ENCODE measurements around the gene VTI1A.

The VTI1A gene

GRCh38 chr10:112643600-112644264 lies 196.7 kb downstream of the VTI1A start:
- no peak overlapping the region for H3K4me3 ChIP-seq (ENCODE audit: low read depth, low read length)
- in situ Hi-C loops (cut with HindIII; ENCODE audit: low sequenced_read_pairs), result no loop called here
- no peak for DNase-seq (ENCODE audit: low read depth, low spot score)
- TF ChIP-seq, protein P1, sequence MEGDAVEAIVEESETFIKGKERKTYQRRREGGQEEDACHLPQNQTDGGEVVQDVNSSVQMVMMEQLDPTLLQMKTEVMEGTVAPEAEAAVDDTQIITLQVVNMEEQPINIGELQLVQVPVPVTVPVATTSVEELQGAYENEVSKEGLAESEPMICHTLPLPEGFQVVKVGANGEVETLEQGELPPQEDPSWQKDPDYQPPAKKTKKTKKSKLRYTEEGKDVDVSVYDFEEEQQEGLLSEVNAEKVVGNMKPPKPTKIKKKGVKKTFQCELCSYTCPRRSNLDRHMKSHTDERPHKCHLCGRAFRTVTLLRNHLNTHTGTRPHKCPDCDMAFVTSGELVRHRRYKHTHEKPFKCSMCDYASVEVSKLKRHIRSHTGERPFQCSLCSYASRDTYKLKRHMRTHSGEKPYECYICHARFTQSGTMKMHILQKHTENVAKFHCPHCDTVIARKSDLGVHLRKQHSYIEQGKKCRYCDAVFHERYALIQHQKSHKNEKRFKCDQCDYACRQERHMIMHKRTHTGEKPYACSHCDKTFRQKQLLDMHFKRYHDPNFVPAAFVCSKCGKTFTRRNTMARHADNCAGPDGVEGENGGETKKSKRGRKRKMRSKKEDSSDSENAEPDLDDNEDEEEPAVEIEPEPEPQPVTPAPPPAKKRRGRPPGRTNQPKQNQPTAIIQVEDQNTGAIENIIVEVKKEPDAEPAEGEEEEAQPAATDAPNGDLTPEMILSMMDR (IDR thresholded peaks at IDR 0.05; ENCODE audit: low read depth, low read length), result no peak

DNA sequence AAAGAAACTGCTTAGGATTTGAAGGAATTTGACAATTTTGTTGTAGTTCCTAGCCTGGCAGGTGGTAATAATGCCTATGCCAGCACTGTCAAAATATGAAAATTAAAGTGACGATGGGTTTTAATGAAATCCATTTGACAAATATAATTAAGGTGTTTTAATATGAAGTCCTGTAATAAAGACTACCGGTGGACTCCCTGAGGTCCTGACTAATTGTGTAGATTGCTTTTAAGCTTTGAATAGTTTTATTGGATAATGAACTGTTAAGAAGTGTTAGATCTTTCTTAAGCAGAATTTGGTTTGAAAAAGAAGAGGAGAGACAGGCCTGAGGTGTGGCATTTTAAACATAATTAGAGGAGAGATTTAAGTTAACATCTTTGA lies 197.2 kb downstream of the VTI1A start:
- in situ Hi-C loops (cut with HindIII; ENCODE audit: low sequenced_read_pairs), result no loop called here
- no peak overlapping the region for H3K4me3 ChIP-seq (ENCODE audit: low read depth, low read length)
- TF ChIP-seq, protein P1 (IDR thresholded peaks at IDR 0.05; ENCODE audit: low read depth, low read length), result no peak
- DNase-seq (ENCODE audit: low read depth, low spot score), result no peak

- no peak for DNase-seq (ENCODE audit: low read depth, low spot score)
- TF ChIP-seq, protein P1 (IDR thresholded peaks at IDR 0.05; ENCODE audit: low read depth, low read length), result no peak
- in situ Hi-C loops (cut with HindIII; ENCODE audit: low sequenced_read_pairs), result no loop called here
- no peak overlapping the region for H3K4me3 ChIP-seq (ENCODE audit: low read depth, low read length)
Observed at GRCh38 chr10:112649006-112649821, 202.2 kb downstream of the VTI1A start.

DNA sequence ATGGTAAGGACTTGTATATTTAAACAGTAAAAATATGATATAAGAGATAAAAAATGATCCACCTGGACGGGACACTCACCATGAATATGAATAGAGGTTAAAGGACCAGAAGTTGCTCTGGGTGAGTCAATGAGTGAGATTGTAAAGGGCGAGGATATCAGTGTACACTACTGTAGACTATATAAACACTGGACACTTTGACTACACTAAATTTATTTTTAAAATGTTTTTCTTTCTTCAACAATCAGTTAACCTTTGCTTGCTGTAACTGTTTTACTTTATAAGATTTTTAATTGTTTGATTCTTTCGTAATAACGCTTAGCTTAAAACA lies 202.8 kb downstream of the VTI1A start:
- TF ChIP-seq, protein P1 (IDR thresholded peaks at IDR 0.05; ENCODE audit: low read depth, low read length), result no peak
- in situ Hi-C loops (cut with HindIII; ENCODE audit: low sequenced_read_pairs), result no loop called here
- DNase-seq (ENCODE audit: low read depth, low spot score), result no peak
- H3K4me3 ChIP-seq (ENCODE audit: low read depth, low read length), result no peak overlapping the region

- TF ChIP-seq, protein P1 (IDR thresholded peaks at IDR 0.05; ENCODE audit: low read depth, low read length), result no peak
- DNase-seq (ENCODE audit: low read depth, low spot score), result no peak
- in situ Hi-C loops (cut with HindIII; ENCODE audit: low sequenced_read_pairs), result no loop called here
- no peak overlapping the region for H3K4me3 ChIP-seq (ENCODE audit: low read depth, low read length)
Observed at GRCh38 chr10:112650588-112651030, 203.6 kb downstream of the VTI1A start.

GRCh38 chr10:112653215-112653614 lies 206.2 kb downstream of the VTI1A start:
- in situ Hi-C loops (cut with HindIII; ENCODE audit: low sequenced_read_pairs), result no loop called here
- no peak overlapping the region for H3K4me3 ChIP-seq (ENCODE audit: low read depth, low read length)
- TF ChIP-seq, protein P1 (IDR thresholded peaks at IDR 0.05; ENCODE audit: low read depth, low read length), result no peak
- DNase-seq (ENCODE audit: low read depth, low spot score), result no peak

All from astrocyte of the spinal cord (primary cell).